ENCODE results near the gene TMEM231.

TMEM231 gene

GRCh38 chr16:75494661-75495075 lies 61.4 kb downstream of the TMEM231 start:
- DNase-seq = peak in 22 of 56 donors; percentile 10 to 68 (median 40)

- peak in 9 of 56 donors; percentile 3 to 30 (median 13) for DNase-seq
Measured at GRCh38 chr16:75494184-75494583, 61.9 kb downstream of the TMEM231 start.

GRCh38 chr16:75491876-75492275 lies 64.2 kb downstream of the TMEM231 start:
- peak in 51 of 56 donors; percentile 10 to 89 (median 67) for DNase-seq

- DNase-seq = no peak
Measured at GRCh38 chr16:75488322-75488721, 67.7 kb downstream of the TMEM231 start.
